ENCODE measurements around the gene ADCYAP1R1.

- TF ChIP-seq POLR2A (IDR thresholded peaks at IDR 0.05) = no peak
- TF ChIP-seq CTCF (IDR thresholded peaks at IDR 0.05) = no peak
These were observed 71.2 kb downstream of the ADCYAP1R1 start for GRCh38 chr7:31123321-31123720.
